ENCODE data around the gene CIAO2B.

CIAO2B gene

GRCh38 chr16:66891360-66891759, 42.8 kb downstream of the CIAO2B start:
- no peaks in the 10 kb centered on the region for H4K20me1 ChIP-seq (ENCODE audit: insufficient read depth, low read length)

DNA sequence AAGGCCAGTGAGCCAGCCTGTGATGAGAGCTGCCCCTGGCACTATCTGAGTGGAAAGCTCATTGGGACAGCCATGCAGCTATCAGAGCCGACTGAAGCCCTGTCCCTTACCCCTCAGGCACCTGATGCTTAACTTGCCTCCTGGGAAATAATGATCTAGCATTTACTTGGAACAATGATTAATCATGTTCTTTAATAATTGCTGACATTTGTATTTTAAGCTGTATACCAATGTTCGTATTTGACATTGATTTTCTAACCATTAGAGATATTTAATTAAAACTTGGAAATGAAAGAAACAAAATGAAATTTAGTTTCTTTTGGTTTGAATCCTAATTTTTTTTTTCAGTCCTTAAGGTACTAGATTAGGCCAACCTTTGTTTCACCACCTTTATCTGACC, 43.4 kb downstream of the CIAO2B start:
- no peaks in the 10 kb centered on the region for H3K79me2 ChIP-seq (ENCODE audit: insufficient read depth, low read length)
- H3K27me3 ChIP-seq (ENCODE audit: insufficient read depth, low read length) = no peaks in the 10 kb centered on the region
- H3K9me3 ChIP-seq (ENCODE audit: low read length) = no peaks in the 10 kb centered on the region
- H3K4me2 ChIP-seq (ENCODE audit: low read length) = no peak overlapping the region
- H3K4me3 ChIP-seq (ENCODE audit: low read depth, low read length, poor library complexity, severe bottlenecking) = no peak overlapping the region
- peaks cover 16% of the 10 kb centered on the region for H3K36me3 ChIP-seq (ENCODE audit: insufficient read depth, low read length)
- no peak overlapping the region for H3K27ac ChIP-seq (ENCODE audit: low read depth, low read length, poor library complexity, severe bottlenecking)
- TF ChIP-seq, protein P1, sequence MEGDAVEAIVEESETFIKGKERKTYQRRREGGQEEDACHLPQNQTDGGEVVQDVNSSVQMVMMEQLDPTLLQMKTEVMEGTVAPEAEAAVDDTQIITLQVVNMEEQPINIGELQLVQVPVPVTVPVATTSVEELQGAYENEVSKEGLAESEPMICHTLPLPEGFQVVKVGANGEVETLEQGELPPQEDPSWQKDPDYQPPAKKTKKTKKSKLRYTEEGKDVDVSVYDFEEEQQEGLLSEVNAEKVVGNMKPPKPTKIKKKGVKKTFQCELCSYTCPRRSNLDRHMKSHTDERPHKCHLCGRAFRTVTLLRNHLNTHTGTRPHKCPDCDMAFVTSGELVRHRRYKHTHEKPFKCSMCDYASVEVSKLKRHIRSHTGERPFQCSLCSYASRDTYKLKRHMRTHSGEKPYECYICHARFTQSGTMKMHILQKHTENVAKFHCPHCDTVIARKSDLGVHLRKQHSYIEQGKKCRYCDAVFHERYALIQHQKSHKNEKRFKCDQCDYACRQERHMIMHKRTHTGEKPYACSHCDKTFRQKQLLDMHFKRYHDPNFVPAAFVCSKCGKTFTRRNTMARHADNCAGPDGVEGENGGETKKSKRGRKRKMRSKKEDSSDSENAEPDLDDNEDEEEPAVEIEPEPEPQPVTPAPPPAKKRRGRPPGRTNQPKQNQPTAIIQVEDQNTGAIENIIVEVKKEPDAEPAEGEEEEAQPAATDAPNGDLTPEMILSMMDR (IDR thresholded peaks at IDR 0.05; ENCODE audit: low read length) = no peak
- no peak for TF ChIP-seq EZH2 (IDR thresholded peaks at IDR 0.05; ENCODE audit: borderline replicate concordance, low read length)
- H3K9ac ChIP-seq (ENCODE audit: low read length) = no peak overlapping the region
- no peak overlapping the region for H2AFZ ChIP-seq (ENCODE audit: low read length)
- no peaks in the 10 kb centered on the region for H3K9me2 ChIP-seq (ENCODE audit: low read depth, low read length)
- no peaks in the 10 kb centered on the region for H3K4me1 ChIP-seq (ENCODE audit: insufficient read depth, low read length, severe bottlenecking)
- H4K20me1 ChIP-seq (ENCODE audit: insufficient read depth, low read length) = no peaks in the 10 kb centered on the region
- no peaks in the 10 kb centered on the region for H3F3A ChIP-seq (ENCODE audit: insufficient read depth, low read length)

More at GRCh38 chr16:66891360-66891759, 42.8 kb downstream of the CIAO2B start:
- Histone ChIP-seq H3K4me1 (ENCODE audit: insufficient read depth, low read length, severe bottlenecking) (no peaks in the 10 kb centered on the region), H3K9ac (ENCODE audit: low read length) (no peak overlapping the region), H3K27ac (ENCODE audit: low read depth, low read length, poor library complexity, severe bottlenecking) (no peak overlapping the region), H3K4me3 (ENCODE audit: low read depth, low read length, poor library complexity, severe bottlenecking) (no peak overlapping the region), H3K36me3 (ENCODE audit: insufficient read depth, low read length) (peaks cover 10% of the 10 kb centered on the region), H3K27me3 (ENCODE audit: insufficient read depth, low read length) (no peaks in the 10 kb centered on the region), H2AFZ (ENCODE audit: low read length) (no peak overlapping the region), H3K79me2 (ENCODE audit: insufficient read depth, low read length) (no peaks in the 10 kb centered on the region), H3K4me2 (ENCODE audit: low read length) (no peak overlapping the region), H3K9me3 (ENCODE audit: low read length) (no peaks in the 10 kb centered on the region), H3F3A (ENCODE audit: insufficient read depth, low read length) (no peaks in the 10 kb centered on the region), H3K9me2 (ENCODE audit: low read depth, low read length) (no peaks in the 10 kb centered on the region)
- TF ChIP-seq, protein P1 (IDR thresholded peaks at IDR 0.05; ENCODE audit: low read length) = no peak
- no peak for TF ChIP-seq EZH2 (IDR thresholded peaks at IDR 0.05; ENCODE audit: borderline replicate concordance, low read length)

DNA sequence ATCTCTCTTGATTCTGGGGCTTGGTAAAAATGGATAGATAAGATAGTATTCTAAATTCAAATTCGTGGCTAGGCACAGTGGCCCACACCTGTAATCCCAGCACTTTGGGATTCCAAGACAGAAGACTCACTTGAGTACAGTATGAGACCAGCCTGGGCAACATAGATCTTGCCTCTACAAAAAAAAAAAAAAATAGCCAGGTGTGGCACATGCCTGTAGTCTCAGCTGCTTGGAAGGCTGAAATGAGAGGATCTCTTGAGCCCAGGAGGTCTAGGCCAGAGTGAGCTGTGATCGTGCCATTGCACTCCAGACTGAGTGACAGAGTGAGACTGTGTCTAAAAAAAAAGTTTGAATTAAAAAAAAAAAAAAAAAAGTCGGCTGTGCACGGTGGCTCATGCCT, 44.6 kb downstream of the CIAO2B start:
- no peaks in the 10 kb centered on the region for H3K27me3 ChIP-seq (ENCODE audit: insufficient read depth, low read length)
- H4K20me1 ChIP-seq (ENCODE audit: insufficient read depth, low read length) = no peaks in the 10 kb centered on the region
- peaks cover 27% of the 10 kb centered on the region for H3K36me3 ChIP-seq (ENCODE audit: insufficient read depth, low read length)

More for the DNA sequence above, 44.6 kb downstream of the CIAO2B start:
- Histone ChIP-seq H3K4me3 (ENCODE audit: low read depth, low read length, poor library complexity, severe bottlenecking) (no peak overlapping the region), H3K27ac (ENCODE audit: low read depth, low read length, poor library complexity, severe bottlenecking) (no peak overlapping the region), H3F3A (ENCODE audit: insufficient read depth, low read length) (no peaks in the 10 kb centered on the region), H3K4me2 (ENCODE audit: low read length) (no peak overlapping the region), H3K9me3 (ENCODE audit: low read length) (no peaks in the 10 kb centered on the region), H3K9me2 (ENCODE audit: low read depth, low read length) (no peaks in the 10 kb centered on the region), H3K9ac (ENCODE audit: low read length) (no peak overlapping the region), H3K79me2 (ENCODE audit: insufficient read depth, low read length) (no peaks in the 10 kb centered on the region), H2AFZ (ENCODE audit: low read length) (no peak overlapping the region), H3K4me1 (ENCODE audit: insufficient read depth, low read length, severe bottlenecking) (no peaks in the 10 kb centered on the region)
- TF ChIP-seq, protein P1 (IDR thresholded peaks at IDR 0.05; ENCODE audit: low read length) = no peak
- no peak for TF ChIP-seq EZH2 (IDR thresholded peaks at IDR 0.05; ENCODE audit: borderline replicate concordance, low read length)

Data from OCI-LY1 (cell line).